Ascending aorta (tissue), 2 donors: ENCODE results near the gene ZNRF3. TPM values are rescaled to one million over a fixed set of nuclear protein-coding genes. Genes with fewer than 3 reads are reported as not detected.

ENCODE experiments used
- DNase-seq, 2 donors: peaks; one replicate each; pipeline ENCODE4 v3.0.0-alpha.2; 2019; ENCODE audit warnings: low spot score in 2 of 2
- H3K27ac ChIP-seq, 2 donors: fragments of 200-600 bp; sonication (generic); one replicate each; pipeline ENCODE4 v1.5.1; 2016 to 2017; ENCODE audit warnings: mild to moderate bottlenecking in 1 of 2
- H3K27me3 ChIP-seq: fragments of 200-600 bp; sonication (generic); one replicate; pipeline ENCODE4 v1.5.1; 2017
- H3K36me3 ChIP-seq, 2 donors: fragments of 200-600 bp; sonication (generic); one replicate each; pipeline ENCODE4 v1.5.1; 2016
- H3K4me1 ChIP-seq, 2 donors: fragments of 200-600 bp; sonication (generic); one replicate each; pipeline ENCODE4 v1.5.1; 2016 to 2017; ENCODE audit warnings: mild to moderate bottlenecking in 1 of 2
- H3K4me3 ChIP-seq, 2 donors: fragments of 200-600 bp; sonication (generic); one replicate each; pipeline ENCODE4 v1.5.1; 2016 to 2017; ENCODE audit warnings: mild to moderate bottlenecking in 1 of 2
- H3K9me3 ChIP-seq, 2 donors: fragments of 200-600 bp; sonication (generic); one replicate each; pipeline ENCODE4 v1.5.1; 2016
- intact Hi-C: fragments of 100-400 bp; cut with DNase I; formaldehyde crosslinking; loops from one replicate; pipeline ENCODE4 v1.15.1; 2023
- total RNA-seq: library from RNA; depleted of rRNA; stranded (reverse); fragments of >200 nt; gene quantifications from one replicate; pipeline ENCODE4 v1.1.0, GENCODE V29; 2016
- TF ChIP-seq, protein P1 (sequence below), 3 experiments: fragments of 200-600 bp in 2 of 3; fragments of 450-650 bp in 1 of 3; sonication (generic) in 2 of 3; IDR thresholded peaks; one replicate each; pipeline ENCODE4 v1.5.1; 2016 to 2019; ENCODE audit warnings: antibody characterized with exemption in 3 of 3, mild to moderate bottlenecking in 1 of 3, moderate library complexity in 1 of 3

ZNRF3 gene
- total RNA-seq, 1 donor from 2014 or later: 49.1 TPM

DNA sequence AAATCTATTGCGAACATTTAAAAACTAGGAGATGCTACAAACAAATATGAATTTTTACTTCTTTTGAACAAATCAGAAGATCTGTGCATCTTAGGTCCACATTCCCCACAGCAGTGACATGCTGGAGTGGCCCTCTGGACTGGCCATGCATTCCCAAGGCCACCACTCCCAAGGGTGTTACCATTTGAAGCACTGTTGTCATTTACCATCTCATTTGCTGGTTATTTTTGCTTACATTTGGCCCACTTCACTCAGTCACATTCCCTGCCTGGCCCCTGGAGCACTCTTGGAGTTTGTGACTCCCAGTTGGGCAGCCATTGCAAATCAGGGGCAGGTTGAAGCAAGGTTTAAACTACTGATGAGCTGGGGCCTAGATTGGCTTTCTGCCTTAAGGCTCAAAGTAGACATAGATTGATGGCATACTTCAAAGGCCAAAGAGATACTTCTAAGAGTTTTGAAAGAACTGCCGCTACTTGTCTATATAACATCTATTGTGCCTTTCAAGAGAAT is 8.5 kb upstream of the ZNRF3 start:
- no peak for DNase-seq
- no peaks in the 10 kb centered on the region for H3K36me3 ChIP-seq
- H3K27me3 ChIP-seq: no peaks in the 10 kb centered on the region
- no peaks in the 10 kb centered on the region for H3K4me1 ChIP-seq
- H3K9me3 ChIP-seq: no peaks in the 10 kb centered on the region
- TF ChIP-seq, protein P1, sequence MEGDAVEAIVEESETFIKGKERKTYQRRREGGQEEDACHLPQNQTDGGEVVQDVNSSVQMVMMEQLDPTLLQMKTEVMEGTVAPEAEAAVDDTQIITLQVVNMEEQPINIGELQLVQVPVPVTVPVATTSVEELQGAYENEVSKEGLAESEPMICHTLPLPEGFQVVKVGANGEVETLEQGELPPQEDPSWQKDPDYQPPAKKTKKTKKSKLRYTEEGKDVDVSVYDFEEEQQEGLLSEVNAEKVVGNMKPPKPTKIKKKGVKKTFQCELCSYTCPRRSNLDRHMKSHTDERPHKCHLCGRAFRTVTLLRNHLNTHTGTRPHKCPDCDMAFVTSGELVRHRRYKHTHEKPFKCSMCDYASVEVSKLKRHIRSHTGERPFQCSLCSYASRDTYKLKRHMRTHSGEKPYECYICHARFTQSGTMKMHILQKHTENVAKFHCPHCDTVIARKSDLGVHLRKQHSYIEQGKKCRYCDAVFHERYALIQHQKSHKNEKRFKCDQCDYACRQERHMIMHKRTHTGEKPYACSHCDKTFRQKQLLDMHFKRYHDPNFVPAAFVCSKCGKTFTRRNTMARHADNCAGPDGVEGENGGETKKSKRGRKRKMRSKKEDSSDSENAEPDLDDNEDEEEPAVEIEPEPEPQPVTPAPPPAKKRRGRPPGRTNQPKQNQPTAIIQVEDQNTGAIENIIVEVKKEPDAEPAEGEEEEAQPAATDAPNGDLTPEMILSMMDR (IDR thresholded peaks at IDR 0.05): no peak
- no peak overlapping the region for H3K4me3 ChIP-seq
- H3K27ac ChIP-seq: no peak overlapping the region
- intact Hi-C loops: no loop called here

DNA sequence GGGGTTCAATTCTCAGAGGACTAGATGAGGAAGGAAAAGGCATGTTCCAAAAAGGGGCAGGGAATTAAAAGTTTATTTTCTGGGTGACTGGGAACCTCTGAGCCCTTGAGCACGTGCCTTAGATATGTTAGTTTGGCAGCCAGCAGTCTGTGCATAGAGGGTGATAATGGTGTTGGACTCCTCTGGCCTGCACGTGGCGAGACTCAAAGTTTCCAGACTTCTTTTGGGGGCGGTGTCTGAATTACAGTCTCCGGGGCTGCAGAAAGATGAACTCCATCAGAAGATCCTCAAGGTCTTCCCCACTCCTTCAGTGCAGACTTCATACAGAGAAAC is 861 bp upstream of the ZNRF3 start:
- Histone ChIP-seq H3K4me3 (peak overlapping the region; percentile 61 to 71), H3K27me3 (no peaks in the 10 kb centered on the region), H3K4me1 (peaks cover 0 to 13% of the 10 kb centered on the region in 2 donors), H3K36me3 (no peaks in the 10 kb centered on the region), H3K27ac (peak overlapping the region; percentile 25 to 39), H3K9me3 (no peaks in the 10 kb centered on the region)
- intact Hi-C loops: loop anchor here (2.0 to 10.0 kb wide), 4 partner anchors 52 to 140 kb away; partner anchors contain the start of genes HSCB and XBP1
- TF ChIP-seq, protein P1 (IDR thresholded peaks at IDR 0.05): no peak
- peak in 1 of 2 donors; percentile 66 for DNase-seq

DNA sequence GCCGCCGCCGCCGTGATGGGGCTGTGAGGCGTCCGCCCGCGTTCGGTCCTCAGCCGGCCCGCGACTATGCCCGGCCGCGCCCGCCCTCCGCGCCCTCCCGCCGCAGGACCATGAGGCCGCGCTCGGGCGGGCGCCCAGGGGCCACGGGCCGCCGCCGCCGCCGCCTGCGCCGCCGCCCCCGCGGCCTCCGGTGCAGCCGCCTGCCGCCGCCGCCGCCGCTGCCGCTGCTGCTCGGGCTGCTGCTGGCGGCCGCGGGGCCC is 215 bp downstream of the ZNRF3 start:
- TF ChIP-seq, protein P1 (IDR thresholded peaks at IDR 0.05): no peak
- Histone ChIP-seq H3K4me3 (peak overlapping the region; percentile 61 to 71), H3K27ac (peak overlapping the region; percentile 45 to 83), H3K36me3 (no peaks in the 10 kb centered on the region), H3K9me3 (no peaks in the 10 kb centered on the region), H3K4me1 (peaks cover 0 to 15% of the 10 kb centered on the region in 2 donors), H3K27me3 (no peaks in the 10 kb centered on the region)
- intact Hi-C loops: loop anchor here (1.0 to 10.0 kb wide), 6 partner anchors 51 to 148 kb away; partner anchors contain the start of genes CCDC117, HSCB and XBP1
- no peak for DNase-seq

DNA sequence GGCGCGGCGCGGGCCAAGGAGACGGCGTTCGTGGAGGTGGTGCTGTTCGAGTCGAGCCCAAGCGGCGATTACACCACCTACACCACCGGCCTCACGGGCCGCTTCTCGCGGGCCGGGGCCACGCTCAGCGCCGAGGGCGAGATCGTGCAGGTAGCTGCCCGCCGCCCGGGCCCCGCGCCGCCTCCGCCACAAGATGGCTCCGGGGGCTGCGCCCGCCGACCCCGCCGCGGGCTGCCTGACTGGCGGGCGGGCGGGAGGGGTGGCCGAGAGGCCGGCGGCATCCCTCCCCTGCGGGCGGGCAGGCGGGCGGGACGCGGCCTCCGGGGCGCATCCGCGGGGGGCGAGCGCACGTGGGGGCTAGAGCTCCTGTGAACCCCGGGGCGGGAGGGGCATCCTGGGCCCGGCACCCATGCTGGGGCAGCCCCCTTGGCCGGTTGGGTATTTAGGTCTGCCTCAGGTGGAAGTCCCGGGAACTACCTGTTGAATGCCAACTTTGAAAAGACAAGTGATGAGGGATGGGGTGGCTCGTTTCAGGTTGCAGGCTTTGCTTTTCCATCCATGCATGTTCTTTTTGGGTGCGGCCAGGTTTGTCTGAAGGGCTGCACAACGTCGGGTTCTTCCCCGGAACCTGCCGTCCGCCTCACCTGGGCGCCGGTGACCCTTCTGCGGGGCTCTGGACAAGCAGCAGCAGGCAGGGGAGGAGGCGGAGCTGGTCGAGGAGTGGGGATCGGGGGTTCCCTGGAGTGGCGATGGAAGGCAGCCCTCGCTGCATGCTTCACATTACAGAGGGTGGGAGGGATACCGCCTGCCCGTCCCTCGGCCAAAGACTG is 760 bp downstream of the ZNRF3 start:
- TF ChIP-seq, protein P1 (IDR thresholded peaks at IDR 0.05): no peak
- H3K4me1 ChIP-seq: peaks cover 0 to 15% of the 10 kb centered on the region in 2 donors
- intact Hi-C loops: loop anchor here (1.0 to 10.0 kb wide), 9 partner anchors 19 to 147 kb away; partner anchors contain the start of genes CCDC117, HSCB and XBP1
- H3K36me3 ChIP-seq: no peaks in the 10 kb centered on the region
- H3K27me3 ChIP-seq: no peaks in the 10 kb centered on the region
- peak overlapping the region in 1 of 2 donors; percentile 83 for H3K27ac ChIP-seq
- no peaks in the 10 kb centered on the region for H3K9me3 ChIP-seq
- peak overlapping the region; percentile 61 to 71 for H3K4me3 ChIP-seq
- DNase-seq: peak in 1 of 2 donors; percentile 75

DNA sequence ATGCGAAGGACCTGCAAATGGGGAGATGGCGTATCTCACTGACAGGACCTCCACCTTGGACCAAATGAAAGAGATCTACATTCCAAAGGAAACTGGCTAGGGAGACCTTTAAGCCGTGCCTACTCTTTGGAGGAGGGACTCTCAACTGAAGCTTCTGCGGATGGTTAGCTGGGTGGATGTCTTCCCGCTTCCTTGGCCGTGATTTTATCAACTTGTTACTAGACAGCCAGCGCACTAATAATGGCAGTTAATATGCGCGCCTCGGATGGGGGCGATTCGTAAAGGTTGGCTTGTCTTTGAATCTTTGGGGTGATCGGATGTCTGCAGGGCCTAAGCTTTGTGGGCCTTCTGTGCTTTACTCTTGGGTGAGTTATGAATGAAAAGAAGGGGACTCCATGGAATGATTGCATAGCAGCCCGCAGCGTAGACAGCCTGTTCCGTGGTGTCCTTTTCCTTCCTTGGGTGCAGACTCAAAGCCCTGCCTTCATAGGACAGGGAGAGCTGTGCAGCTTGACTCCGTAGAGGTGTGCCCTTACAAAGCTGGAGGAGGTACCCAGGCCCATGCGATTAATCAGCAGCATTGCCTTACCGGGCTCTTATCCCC is 1.5 kb downstream of the ZNRF3 start:
- Histone ChIP-seq H3K4me3 (peak overlapping the region; percentile 61 to 71), H3K4me1 (peaks cover 0 to 15% of the 10 kb centered on the region in 2 donors), H3K36me3 (no peaks in the 10 kb centered on the region), H3K9me3 (no peaks in the 10 kb centered on the region), H3K27me3 (no peaks in the 10 kb centered on the region), H3K27ac (no peak overlapping the region)
- TF ChIP-seq, protein P1 (IDR thresholded peaks at IDR 0.05): no peak
- DNase-seq: no peak
- intact Hi-C loops: loop anchor here (1.0 to 10.0 kb wide), 6 partner anchors 18 to 92 kb away; partner anchors contain the start of gene XBP1
